Adrenal gland (tissue), 5 donors: ENCODE data around the gene SLC14A1.

ENCODE experiments used
- POLR2A ChIP-seq, 2 donors: fragments of 450-650 bp; IDR thresholded peaks; one replicate each; pipeline ENCODE4 v1.6.1; 2017; ENCODE audit warnings: antibody characterized with exemption in 2 of 2, mild to moderate bottlenecking in 2 of 2, moderate library complexity in 1 of 2
- TF ChIP-seq, protein P1 (sequence below), 6 experiments: fragments of 450-650 bp in 4 of 6; fragments of 200-600 bp in 2 of 6; sonication (generic) in 1 of 6; IDR thresholded peaks; 1 replicate in 5 of 6; 2 replicates in 1 of 6; pipeline versions ENCODE4 v1.5.1 to v1.8.0; 2016 to 2021; ENCODE audit warnings: antibody characterized with exemption in 6 of 6, mild to moderate bottlenecking in 2 of 6, moderate library complexity in 1 of 6
- donor health status: DM: no; HTN: no; CAD: no.

DNA sequence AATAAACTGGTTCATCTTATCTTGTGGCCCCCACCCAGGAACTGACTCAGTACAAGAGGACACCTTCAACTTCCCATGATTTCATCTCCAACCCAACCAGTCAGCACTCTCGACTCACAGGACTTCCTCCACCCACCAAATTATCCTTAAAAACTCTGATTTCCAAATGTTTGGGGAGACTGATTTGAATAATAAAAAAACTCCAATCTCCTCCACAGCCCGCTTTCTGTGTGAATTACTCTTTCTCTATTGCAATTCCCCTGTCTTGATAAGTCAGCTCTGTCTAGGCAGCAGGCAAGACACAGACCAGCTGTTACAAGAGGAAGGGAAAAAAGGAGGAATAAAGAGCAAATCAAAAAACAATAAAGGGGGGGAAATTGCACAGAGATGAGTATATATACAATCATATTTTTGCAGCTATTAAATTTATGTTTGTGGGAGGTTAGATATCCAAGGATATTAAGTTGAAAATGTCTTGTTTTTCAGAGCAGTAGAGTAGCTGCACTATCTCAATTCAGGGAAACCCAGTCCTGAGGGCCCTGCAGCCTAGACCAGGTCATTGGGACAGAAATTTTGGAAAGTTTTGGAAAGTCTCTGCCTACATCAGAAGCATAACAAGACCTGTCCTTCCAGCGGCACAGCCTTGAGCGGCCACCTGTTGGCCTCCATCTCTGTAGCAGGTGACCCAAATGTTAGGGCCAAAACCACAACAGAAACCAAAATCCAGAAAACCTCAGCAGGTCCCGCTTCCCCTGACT is 68.7 kb downstream of the SLC14A1 start:
- TF ChIP-seq, protein P1, sequence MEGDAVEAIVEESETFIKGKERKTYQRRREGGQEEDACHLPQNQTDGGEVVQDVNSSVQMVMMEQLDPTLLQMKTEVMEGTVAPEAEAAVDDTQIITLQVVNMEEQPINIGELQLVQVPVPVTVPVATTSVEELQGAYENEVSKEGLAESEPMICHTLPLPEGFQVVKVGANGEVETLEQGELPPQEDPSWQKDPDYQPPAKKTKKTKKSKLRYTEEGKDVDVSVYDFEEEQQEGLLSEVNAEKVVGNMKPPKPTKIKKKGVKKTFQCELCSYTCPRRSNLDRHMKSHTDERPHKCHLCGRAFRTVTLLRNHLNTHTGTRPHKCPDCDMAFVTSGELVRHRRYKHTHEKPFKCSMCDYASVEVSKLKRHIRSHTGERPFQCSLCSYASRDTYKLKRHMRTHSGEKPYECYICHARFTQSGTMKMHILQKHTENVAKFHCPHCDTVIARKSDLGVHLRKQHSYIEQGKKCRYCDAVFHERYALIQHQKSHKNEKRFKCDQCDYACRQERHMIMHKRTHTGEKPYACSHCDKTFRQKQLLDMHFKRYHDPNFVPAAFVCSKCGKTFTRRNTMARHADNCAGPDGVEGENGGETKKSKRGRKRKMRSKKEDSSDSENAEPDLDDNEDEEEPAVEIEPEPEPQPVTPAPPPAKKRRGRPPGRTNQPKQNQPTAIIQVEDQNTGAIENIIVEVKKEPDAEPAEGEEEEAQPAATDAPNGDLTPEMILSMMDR (IDR thresholded peaks at IDR 0.05): no peak
- TF ChIP-seq POLR2A (IDR thresholded peaks at IDR 0.05): no peak
